ENCODE data around the gene KRTAP5-3.

- no peak for TF ChIP-seq CTCF (IDR thresholded peaks at IDR 0.05; ENCODE audit: borderline replicate concordance, extremely low read depth, low read length, poor library complexity, severe bottlenecking)
- TF ChIP-seq EZH2 (IDR thresholded peaks at IDR 0.05; ENCODE audit: borderline replicate concordance, low read depth, low read length, severe bottlenecking), result no peak
These were observed 47.2 kb upstream of the KRTAP5-3 start for GRCh38 chr11:1655168-1656060.
